AG09309 (cell line): ENCODE results near the gene COL17A1.

Source experiments
- DNase-seq: peaks from one replicate; pipeline ENCODE4 v3.0.0-alpha.2; 2010; ENCODE audit warnings: low read depth
- H3K4me3 ChIP-seq: 2 replicates; pipeline ENCODE4 v1.5.1; 2011; ENCODE audit warnings: mild to moderate bottlenecking, low read depth, low read length, moderate library complexity; ENCODE audit not compliant: control insufficient read depth
- CTCF ChIP-seq: IDR thresholded peaks from 2 replicates; pipeline ENCODE4 v1.5.1; 2011; ENCODE audit warnings: mild to moderate bottlenecking, low read depth, low read length, inconsistent platforms; ENCODE audit not compliant: insufficient read depth, control insufficient read depth; ENCODE audit errors: missing control alignments

COL17A1 gene

GRCh38 chr10:103982639-103983038 is 103.0 kb downstream of the COL17A1 start:
- DNase-seq = no peak
- no peak overlapping the region for H3K4me3 ChIP-seq
- TF ChIP-seq CTCF = no peak
